HepG2 (cell line): ENCODE results near the gene SYCP2. TPM values are rescaled to one million over a fixed set of nuclear protein-coding genes. Genes with fewer than 3 reads are reported as not detected.

Experiments
- EHMT2 ChIP-seq: fragments of 200-600 bp; sonication (generic); IDR thresholded peaks from 2 replicates; pipeline ENCODE4 v1.7.0; 2017; ENCODE audit warnings: antibody characterized with exemption, low read depth, low read length, borderline replicate concordance
- HOXA5 ChIP-seq: sonication (generic); formaldehyde crosslinking; IDR thresholded peaks from 2 replicates; pipeline ENCODE4 v1.4.0; 2020; ENCODE audit warnings: missing genetic modification reagents
- JARID2 ChIP-seq: sonication (generic); formaldehyde crosslinking; IDR thresholded peaks from 2 replicates; pipeline ENCODE4 v1.8.1; 2023; ENCODE audit warnings: missing genetic modification reagents, inconsistent platforms; ENCODE audit not compliant: insufficient replicate concordance
- KAT8 ChIP-seq: IDR thresholded peaks from 2 replicates; pipeline ENCODE4 v1.6.1; 2016; ENCODE audit warnings: missing genetic modification reagents, missing compliant biosample characterization
- KLF11 ChIP-seq: IDR thresholded peaks from 2 replicates; pipeline ENCODE4 v1.6.1; 2016; ENCODE audit warnings: missing compliant biosample characterization
- SP140L ChIP-seq: sonication (generic); formaldehyde crosslinking; IDR thresholded peaks from 2 replicates; pipeline ENCODE4 v1.4.0; 2020; ENCODE audit warnings: missing genetic modification reagents, borderline replicate concordance
- SRSF9 ChIP-seq: fragments of 200-400 bp; formaldehyde crosslinking; IDR thresholded peaks from 2 replicates; pipeline ENCODE4 v1.6.1; 2018; ENCODE audit warnings: borderline replicate concordance, mild to moderate bottlenecking, low read depth, low read length; ENCODE audit not compliant: insufficient read depth, poor library complexity, severe bottlenecking
- ZNF235 ChIP-seq: sonication (generic); formaldehyde crosslinking; IDR thresholded peaks from 2 replicates; pipeline ENCODE4 v1.8.1; 2023; ENCODE audit warnings: mild to moderate bottlenecking, missing genetic modification reagents, borderline replicate concordance
- ZNF264 ChIP-seq: sonication (generic); formaldehyde crosslinking; IDR thresholded peaks from 2 replicates; pipeline ENCODE4 v1.4.0; 2020; ENCODE audit warnings: missing genetic modification reagents
- ZNF34 ChIP-seq: sonication (generic); formaldehyde crosslinking; IDR thresholded peaks from 2 replicates; pipeline ENCODE4 v1.4.0; 2020; ENCODE audit warnings: mild to moderate bottlenecking, missing genetic modification reagents, borderline replicate concordance
- ZNF562 ChIP-seq: sonication (generic); formaldehyde crosslinking; IDR thresholded peaks from 2 replicates; pipeline ENCODE4 v1.8.0; 2022; ENCODE audit warnings: missing genetic modification reagents, borderline replicate concordance
- ZNF75D ChIP-seq: sonication (generic); formaldehyde crosslinking; IDR thresholded peaks from 2 replicates; pipeline ENCODE4 v1.8.1; 2023; ENCODE audit warnings: missing genetic modification reagents, mild to moderate bottlenecking, borderline replicate concordance
- ZNF816 ChIP-seq: sonication (generic); formaldehyde crosslinking; IDR thresholded peaks from 2 replicates; pipeline ENCODE4 v1.8.0; 2022; ENCODE audit warnings: missing genetic modification reagents, mild to moderate bottlenecking, borderline replicate concordance
- ZNF839 ChIP-seq: sonication (generic); formaldehyde crosslinking; IDR thresholded peaks from 2 replicates; pipeline ENCODE4 v1.4.0; 2020; ENCODE audit warnings: missing genetic modification reagents, mild to moderate bottlenecking, borderline replicate concordance
- ZNF878 ChIP-seq: sonication (generic); formaldehyde crosslinking; IDR thresholded peaks from 2 replicates; pipeline ENCODE4 v1.8.1; 2023; ENCODE audit warnings: mild to moderate bottlenecking, missing genetic modification reagents, moderate library complexity
- polyA plus RNA-seq, 8 experiments: library from polyadenylated mRNA; depleted of rRNA in 3 of 8; stranded (reverse) in 7 of 8; unstranded in 1 of 8; fragments of >200 nt; fragmentation: Illumina TruSeq in 4 of 8; extraction: Trizol in 4 of 8; gene quantifications; 2 replicates each; pipeline versions ENCODE4 v1.2.1 to v1.2.3, GENCODE V29; 2011 to 2016; ENCODE audit warnings: low read depth in 4 of 8, missing spikeins in 1 of 8, mixed read lengths in 1 of 8; ENCODE audit not compliant: insufficient read depth in 1 of 8
- total RNA-seq, 5 experiments: library from RNA; depleted of rRNA; stranded (reverse); fragments of >200 nt; fragmentation: Illumina TruSeq; extraction: Trizol; gene quantifications; 2 replicates each; pipeline ENCODE4 v1.2.3, GENCODE V29; 2016; ENCODE audit warnings: low read depth in 1 of 5
- TF ChIP-seq, protein P1 (sequence below): IDR thresholded peaks from 2 replicates; pipeline ENCODE4 v1.6.1; 2012; ENCODE audit warnings: low read length, improper control_type of control experiment
- TF ChIP-seq, protein P2 (sequence below): sonication (generic); formaldehyde crosslinking; IDR thresholded peaks from 2 replicates; pipeline ENCODE4 v1.5.0; 2020; ENCODE audit warnings: missing genetic modification reagents, mild to moderate bottlenecking, borderline replicate concordance
- TF ChIP-seq, protein P3 (sequence below): sonication (generic); formaldehyde crosslinking; IDR thresholded peaks from 2 replicates; pipeline ENCODE4 v1.8.1; 2022; ENCODE audit warnings: low read depth, mild to moderate bottlenecking, missing genetic modification reagents
- TF ChIP-seq, protein P4 (sequence below): sonication (generic); formaldehyde crosslinking; IDR thresholded peaks from 2 replicates; pipeline ENCODE4 v1.8.0; 2022; ENCODE audit warnings: missing genetic modification reagents, low read depth, mild to moderate bottlenecking, borderline replicate concordance
- TF ChIP-seq, protein P5 (sequence below): sonication (generic); formaldehyde crosslinking; IDR thresholded peaks from 2 replicates; pipeline ENCODE4 v1.8.1; 2023; ENCODE audit warnings: mild to moderate bottlenecking, missing genetic modification reagents

The SYCP2 gene
- total and polyA plus RNA-seq, 2 of the 13 experiments (the other 11 are each of a cell fraction or from before 2014, with no cell fraction given), result 0.07 to 0.24 TPM

DNA sequence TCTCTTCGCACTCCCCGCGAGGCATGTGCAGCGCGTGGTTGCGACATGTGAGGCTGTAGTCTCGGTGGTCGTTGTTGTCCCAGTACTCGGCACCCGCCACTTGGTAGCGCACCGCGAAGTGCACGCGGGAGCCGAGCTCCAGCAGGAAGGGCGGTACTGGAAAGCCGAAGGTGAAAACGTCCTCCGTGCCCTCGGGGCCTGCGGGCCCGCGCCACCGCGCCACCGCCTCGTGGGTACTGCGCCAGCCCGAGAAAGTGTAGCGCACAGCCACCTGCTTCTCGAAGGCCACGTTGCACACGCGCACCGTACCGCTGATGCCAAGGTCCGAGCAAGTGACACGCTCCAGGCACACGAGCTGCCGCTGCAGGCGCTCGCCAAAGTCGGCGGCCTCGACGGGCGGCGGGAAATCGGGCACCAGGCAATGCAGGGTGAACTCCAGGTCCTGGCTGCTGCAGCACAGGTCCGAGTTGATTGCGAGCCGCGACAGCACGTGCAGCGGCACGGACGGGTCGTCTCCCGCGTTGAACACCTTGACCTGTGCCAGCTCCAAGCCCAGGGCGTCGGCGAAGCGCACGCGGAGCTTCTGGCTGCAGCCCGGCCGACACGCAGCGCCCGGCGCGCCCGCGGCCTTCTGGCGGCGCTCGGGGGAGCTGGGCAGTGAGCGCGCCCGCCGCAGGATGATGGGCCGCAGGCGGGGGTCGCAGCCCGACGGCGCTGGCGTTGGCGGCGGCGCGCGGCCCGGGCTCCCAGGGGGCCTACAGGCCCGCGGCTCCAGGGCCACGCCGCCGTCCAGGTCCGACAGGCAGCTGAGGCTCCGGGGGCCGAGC, 5.8 kb upstream of the SYCP2 start (continued):
- TF ChIP-seq, protein P1, sequence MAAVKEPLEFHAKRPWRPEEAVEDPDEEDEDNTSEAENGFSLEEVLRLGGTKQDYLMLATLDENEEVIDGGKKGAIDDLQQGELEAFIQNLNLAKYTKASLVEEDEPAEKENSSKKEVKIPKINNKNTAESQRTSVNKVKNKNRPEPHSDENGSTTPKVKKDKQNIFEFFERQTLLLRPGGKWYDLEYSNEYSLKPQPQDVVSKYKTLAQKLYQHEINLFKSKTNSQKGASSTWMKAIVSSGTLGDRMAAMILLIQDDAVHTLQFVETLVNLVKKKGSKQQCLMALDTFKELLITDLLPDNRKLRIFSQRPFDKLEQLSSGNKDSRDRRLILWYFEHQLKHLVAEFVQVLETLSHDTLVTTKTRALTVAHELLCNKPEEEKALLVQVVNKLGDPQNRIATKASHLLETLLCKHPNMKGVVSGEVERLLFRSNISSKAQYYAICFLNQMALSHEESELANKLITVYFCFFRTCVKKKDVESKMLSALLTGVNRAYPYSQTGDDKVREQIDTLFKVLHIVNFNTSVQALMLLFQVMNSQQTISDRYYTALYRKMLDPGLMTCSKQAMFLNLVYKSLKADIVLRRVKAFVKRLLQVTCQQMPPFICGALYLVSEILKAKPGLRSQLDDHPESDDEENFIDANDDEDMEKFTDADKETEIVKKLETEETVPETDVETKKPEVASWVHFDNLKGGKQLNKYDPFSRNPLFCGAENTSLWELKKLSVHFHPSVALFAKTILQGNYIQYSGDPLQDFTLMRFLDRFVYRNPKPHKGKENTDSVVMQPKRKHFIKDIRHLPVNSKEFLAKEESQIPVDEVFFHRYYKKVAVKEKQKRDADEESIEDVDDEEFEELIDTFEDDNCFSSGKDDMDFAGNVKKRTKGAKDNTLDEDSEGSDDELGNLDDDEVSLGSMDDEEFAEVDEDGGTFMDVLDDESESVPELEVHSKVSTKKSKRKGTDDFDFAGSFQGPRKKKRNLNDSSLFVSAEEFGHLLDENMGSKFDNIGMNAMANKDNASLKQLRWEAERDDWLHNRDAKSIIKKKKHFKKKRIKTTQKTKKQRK, result no peak
- TF ChIP-seq JARID2 (CRISPR knock-in tag), result no peak
- TF ChIP-seq HOXA5 (CRISPR knock-in tag), result no peak
- TF ChIP-seq KLF11 (CRISPR knock-in tag), result no peak
- no peak for TF ChIP-seq ZNF878
- no peak for TF ChIP-seq SRSF9
- TF ChIP-seq ZNF839 (CRISPR knock-in tag), result no peak
- TF ChIP-seq, protein P2, sequence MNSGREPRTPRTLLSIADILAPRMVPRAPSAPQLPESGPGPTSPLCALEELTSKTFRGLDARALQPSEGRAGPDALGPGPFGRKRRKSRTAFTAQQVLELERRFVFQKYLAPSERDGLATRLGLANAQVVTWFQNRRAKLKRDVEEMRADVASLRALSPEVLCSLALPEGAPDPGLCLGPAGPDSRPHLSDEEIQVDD (CRISPR knock-in tag), result peak; percentile 89
- no peak for TF ChIP-seq ZNF562 (CRISPR knock-in tag)
- TF ChIP-seq, protein P3, sequence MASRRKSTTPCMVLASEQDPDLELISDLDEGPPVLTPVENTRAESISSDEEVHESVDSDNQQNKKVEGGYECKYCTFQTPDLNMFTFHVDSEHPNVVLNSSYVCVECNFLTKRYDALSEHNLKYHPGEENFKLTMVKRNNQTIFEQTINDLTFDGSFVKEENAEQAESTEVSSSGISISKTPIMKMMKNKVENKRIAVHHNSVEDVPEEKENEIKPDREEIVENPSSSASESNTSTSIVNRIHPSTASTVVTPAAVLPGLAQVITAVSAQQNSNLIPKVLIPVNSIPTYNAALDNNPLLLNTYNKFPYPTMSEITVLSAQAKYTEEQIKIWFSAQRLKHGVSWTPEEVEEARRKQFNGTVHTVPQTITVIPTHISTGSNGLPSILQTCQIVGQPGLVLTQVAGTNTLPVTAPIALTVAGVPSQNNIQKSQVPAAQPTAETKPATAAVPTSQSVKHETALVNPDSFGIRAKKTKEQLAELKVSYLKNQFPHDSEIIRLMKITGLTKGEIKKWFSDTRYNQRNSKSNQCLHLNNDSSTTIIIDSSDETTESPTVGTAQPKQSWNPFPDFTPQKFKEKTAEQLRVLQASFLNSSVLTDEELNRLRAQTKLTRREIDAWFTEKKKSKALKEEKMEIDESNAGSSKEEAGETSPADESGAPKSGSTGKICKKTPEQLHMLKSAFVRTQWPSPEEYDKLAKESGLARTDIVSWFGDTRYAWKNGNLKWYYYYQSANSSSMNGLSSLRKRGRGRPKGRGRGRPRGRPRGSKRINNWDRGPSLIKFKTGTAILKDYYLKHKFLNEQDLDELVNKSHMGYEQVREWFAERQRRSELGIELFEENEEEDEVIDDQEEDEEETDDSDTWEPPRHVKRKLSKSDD (CRISPR knock-in tag), result peak; percentile 82
- TF ChIP-seq ZNF816 (CRISPR knock-in tag), result no peak
- no peak for TF ChIP-seq ZNF264 (CRISPR knock-in tag)
- TF ChIP-seq, protein P4, sequence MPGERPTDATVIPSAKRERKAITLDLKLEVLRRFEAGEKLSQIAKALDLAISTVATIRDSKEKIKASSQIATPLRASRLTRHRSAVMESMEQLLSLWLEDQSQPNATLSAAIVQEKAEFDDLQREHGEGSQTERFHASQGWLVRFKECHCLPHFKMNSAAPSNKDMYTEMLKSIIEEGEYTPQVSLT (CRISPR knock-in tag), result no peak
- TF ChIP-seq ZNF75D, result no peak
- TF ChIP-seq, protein P5, sequence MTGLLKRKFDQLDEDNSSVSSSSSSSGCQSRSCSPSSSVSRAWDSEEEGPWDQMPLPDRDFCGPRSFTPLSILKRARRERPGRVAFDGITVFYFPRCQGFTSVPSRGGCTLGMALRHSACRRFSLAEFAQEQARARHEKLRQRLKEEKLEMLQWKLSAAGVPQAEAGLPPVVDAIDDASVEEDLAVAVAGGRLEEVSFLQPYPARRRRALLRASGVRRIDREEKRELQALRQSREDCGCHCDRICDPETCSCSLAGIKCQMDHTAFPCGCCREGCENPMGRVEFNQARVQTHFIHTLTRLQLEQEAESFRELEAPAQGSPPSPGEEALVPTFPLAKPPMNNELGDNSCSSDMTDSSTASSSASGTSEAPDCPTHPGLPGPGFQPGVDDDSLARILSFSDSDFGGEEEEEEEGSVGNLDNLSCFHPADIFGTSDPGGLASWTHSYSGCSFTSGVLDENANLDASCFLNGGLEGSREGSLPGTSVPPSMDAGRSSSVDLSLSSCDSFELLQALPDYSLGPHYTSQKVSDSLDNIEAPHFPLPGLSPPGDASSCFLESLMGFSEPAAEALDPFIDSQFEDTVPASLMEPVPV (CRISPR knock-in tag), result no peak
- TF ChIP-seq KAT8 (CRISPR knock-in tag), result no peak
- no peak for TF ChIP-seq EHMT2
- no peak for TF ChIP-seq ZNF235
- no peak for TF ChIP-seq SP140L (CRISPR knock-in tag)
- TF ChIP-seq ZNF34 (CRISPR knock-in tag), result no peak
